GM21737 (cell line): ENCODE results near the gene LCE1F.

Experiments used
- ATAC-seq: cut with Tn5 transposase; IDR thresholded peaks from one replicate; pipeline ENCODE4 v1.9.1; 2021; ENCODE audit warnings: mild to moderate bottlenecking, moderate library complexity; ENCODE audit not compliant: unreplicated experiment

LCE1F gene, protein sequence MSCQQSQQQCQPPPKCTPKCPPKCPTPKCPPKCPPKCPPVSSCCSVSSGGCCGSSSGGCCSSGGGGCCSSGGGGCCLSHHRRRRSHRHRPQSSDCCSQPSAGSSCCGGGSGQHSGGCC

DNA sequence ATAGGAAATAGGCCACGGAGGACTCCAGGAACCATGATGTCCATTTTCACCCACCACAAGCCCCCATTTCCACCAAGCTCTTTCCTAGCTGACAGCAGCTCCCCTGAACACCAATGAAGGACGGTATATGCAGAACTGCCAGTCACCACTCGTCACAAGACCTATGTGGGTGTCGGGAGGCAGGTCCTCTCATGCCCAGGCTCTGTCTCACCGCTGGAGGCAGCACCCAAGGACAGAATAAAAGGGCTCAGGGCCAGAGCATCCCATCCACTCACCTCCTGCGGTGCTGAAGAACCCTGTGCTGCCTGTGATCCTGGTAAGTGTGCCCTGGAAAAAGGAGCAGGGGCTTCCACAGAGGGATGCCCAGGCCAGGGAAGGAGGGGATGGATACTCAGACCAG lies at the start of gene LCE1F:
Gene LCE1F, plus strand, starts transcription at position 266 of the 400 bp plus-strand sequence. CDS start 1,232 bp downstream, outside the sequence.
- no peak for ATAC-seq

DNA sequence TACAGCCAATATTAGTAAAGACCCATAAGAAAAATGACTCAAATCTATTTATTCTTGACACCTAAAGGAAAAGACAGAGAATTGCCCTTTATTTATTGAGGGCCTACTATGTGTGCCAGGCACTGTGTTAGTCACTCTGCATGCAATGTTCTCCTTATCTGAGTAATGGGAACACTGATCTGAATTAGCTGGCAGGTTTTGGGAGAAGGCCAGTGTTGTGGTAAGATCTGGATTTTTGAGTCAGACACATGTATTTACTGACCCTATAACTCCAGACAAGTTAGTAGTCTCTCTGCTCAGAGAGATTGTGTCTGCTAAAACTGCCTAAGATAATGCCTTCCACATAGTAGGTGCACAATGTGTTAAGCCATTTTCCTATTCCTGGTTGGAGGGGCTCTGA lies 49.7 kb upstream of the LCE1F start:
- ATAC-seq: no peak

DNA sequence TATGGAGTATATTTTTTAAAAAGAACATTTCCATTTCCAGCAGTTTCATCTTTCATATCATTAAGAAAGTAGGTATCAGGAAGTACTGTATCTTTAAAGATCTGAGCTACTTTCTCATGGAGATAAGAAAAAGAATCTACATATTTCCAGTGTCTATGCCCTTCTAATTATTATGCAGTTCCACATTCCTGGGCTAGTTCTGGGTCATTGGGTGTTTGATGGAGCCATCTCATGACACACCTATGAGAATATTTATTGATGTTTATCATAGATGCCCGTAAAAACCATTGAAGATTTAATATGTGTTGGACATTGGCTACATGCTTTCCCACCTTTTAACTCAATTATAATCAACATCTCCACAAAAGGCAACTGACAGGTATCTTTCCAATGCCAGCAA lies 46.0 kb upstream of the LCE1F start:
- ATAC-seq: no peak

DNA sequence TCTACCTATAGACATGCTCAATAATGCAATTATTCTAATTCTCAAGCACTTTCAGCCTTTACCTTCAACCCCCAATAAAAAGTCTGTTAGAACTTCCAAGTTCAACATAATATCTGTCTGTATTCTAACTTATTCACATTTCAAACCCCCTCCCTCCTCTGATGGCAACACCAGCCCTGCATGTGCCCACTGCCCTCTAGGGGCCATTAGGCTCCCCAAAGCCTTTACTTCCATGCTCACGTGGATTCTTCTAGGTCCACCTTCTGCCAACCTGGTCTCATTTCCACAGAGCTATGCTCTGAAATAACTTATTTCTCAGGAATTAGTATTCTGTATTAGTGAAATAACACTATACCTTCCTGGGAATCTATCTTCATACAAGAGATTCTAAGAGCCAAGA lies 39.3 kb upstream of the LCE1F start:
- no peak for ATAC-seq

DNA sequence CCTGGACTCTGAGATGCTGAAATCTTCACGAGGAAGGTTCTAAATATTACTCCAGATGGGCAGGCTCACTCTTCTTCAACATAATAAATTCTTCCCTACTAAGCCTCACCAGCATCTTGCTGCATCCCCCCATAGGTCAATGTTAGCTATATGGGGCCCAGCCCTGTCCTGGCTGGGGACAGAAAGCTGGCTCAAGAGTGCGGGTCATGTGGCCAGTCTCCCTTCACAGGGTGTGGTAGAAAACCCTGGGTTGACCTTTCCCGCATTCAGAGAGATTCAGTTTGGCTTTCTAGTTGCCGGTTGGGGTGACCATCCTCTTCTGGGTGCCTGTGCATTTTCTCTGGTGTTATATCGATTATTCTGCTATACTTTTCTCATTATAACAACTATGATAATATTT lies 36.9 kb upstream of the LCE1F start:
- no peak for ATAC-seq

DNA sequence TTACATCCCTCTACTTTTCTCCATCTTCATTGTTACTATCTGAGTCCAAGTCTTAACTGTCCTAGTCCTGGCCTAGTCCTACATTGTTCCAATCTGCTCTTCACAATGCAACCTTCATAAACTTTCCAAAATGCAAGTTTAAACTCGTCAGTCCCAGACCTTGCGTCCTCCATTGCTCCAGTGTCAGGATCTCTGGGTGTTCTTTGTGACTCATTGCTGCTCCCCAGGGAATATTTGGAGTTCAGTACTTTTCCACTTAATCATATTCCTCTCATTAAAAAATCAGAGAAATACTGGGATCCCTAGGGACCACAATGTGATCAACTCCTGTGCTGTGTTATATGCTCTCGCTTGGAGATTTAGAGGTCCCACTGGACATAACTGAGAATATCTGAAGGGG lies 35.1 kb upstream of the LCE1F start:
- ATAC-seq: no peak

DNA sequence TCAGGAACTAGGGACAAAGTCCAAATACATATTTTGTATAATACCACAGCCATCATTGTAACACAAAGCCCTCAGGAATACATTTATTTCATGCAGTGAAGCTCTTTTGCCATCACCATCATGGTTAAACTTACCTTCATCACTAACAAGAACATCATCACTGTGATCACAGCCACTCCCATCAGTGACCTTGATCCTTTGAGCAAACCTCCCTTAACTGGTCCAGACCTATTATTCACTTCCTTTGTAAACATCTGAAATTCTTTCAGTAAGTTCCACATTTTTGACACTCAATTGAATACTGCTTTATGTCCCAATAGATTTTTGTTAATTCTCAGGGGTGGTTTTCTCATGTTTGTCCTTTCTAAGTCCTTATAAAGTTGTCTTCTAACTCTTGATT lies 33.3 kb upstream of the LCE1F start:
- no peak for ATAC-seq

DNA sequence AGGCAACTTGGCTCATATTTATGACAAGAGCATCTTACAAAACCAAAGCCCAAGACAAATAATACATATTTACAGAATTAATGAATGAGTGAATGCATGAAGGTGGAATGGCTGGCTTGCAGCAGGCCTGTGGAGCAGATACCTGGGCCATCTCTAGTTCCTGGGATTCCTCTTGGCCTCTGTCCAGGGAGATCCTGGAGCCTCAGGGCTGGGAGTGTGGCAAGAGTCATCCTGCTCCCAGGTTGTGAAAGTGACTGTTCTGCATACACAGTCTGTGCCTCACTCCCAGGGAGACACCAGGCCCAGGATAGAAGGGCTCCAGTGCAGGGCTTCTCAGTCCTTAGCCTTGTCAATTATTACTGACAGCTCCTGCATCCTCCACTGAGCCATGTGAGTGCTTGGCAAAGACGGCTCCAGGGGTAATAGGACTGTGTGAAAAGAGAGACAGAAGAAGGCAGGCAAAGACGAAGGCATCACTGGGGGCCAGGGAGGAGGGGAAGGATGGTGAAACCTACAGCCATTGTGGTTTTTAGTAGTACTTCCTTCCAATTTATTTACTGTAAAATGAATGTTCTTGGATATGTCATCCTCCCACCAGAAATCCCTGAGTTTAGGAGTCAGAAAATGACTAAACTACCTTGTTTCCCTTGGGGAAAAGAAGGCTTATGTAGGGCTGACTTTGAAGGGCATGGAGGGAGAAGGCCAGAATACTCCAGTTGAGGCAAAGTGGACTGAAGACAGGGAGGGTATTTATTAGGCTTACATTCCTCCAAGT lies 31.4 kb upstream of the LCE1F start:
- no peak for ATAC-seq

DNA sequence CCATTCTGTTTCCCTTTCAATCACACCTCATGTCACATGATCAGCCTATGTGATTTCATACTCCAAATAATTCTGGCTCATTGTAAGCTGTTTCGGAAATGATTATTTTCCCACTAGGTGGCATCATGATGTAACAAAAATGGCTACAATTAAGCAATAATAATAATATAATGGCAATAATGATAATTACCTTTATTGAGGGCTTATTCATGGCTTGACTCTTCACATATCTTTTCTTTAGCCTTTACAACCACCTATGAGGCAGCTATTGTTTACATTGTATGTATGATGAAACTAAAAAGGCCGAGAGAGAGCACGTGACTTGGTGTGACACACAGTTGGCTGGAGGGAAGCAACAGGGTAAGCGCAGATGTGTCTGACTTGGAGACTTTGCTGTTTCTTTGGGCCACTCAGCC lies 29.6 kb upstream of the LCE1F start:
- ATAC-seq: no peak

DNA sequence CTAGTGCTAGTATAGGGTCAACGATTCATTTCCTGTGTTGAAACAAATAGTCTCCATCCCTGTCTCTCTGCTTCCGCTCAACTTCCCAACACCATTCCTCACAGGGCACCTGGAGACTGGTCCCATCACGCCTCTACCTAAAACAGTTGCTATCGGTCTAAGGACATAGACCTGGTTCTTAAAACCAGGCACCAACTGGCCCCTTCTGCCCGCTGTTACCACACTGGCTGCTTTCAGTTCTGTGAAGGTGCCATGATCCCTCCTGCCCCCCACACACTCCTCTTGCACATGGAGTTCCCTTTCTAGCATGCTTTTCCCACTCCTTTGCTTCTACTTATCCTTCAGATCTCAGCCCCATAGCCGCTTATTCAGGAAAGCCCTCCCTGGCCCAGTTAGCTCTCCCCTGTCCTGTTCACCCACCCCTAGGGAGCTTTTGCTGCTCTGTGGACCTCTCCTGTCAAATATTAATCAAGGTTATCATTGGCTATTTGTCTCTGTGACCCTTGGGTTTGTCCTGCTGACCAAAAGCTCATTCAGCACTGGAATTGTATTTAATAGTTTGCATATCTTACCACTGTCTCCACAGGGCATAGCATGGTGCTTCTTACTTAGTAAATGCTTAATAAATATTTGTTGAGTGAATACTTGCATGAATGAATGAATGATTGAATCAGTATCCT lies 29.0 kb upstream of the LCE1F start:
- ATAC-seq: no peak

DNA sequence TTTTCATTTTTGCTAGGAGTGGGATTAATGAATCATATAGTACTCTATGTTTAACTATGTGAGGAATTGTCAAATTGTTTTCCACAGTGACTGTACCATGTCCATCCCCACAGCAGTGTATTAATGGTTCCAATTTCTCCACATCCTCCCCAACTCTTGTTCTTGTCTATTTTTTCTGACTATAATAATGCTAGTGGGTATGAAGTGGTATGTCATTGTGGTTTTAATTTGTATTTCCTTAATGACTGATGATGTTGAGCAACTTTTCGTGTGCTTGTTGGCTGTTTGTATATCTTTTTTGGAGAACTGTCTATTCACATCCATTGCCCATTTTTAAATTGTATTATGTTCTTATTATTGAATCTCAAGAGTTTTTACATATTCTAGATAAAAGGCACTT lies 27.1 kb upstream of the LCE1F start:
- ATAC-seq: no peak

DNA sequence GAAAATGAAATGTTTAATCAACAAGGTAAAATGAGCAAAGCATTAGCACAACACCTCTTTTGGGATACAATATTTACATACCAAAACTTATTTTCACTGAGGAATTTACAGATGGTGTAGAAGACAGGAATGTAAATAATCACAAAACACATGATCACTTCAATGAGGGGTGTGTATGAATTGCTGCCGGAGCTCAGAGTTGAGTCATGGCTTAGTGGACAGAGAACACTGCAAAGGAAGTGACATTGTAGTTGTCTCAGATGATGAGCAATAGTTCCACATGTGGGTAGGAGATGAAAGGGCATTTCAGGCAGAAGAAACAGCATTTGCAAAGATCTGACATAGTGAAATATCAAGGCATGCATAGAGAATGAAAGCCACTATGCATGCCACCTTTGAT lies 22.7 kb upstream of the LCE1F start:
- ATAC-seq: no peak

DNA sequence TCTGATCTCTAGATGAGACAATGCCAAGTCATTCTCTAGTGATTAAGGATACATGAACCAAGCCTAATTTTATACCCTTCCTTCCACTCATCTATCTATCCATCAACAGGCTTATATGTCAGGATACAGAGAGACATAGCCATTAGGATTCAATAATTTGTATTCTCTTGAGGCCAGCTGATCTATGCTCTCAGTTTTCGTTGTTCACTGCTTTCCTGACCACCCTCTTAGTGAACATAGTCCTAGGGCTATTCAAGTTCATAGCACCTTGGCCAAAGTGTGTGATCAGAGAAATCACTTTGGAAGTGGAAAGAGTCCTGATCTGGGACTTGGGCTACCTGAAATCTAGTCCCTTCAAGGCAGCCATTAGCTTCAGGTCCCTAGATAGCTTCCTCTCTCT lies 21.4 kb upstream of the LCE1F start:
- no peak for ATAC-seq

DNA sequence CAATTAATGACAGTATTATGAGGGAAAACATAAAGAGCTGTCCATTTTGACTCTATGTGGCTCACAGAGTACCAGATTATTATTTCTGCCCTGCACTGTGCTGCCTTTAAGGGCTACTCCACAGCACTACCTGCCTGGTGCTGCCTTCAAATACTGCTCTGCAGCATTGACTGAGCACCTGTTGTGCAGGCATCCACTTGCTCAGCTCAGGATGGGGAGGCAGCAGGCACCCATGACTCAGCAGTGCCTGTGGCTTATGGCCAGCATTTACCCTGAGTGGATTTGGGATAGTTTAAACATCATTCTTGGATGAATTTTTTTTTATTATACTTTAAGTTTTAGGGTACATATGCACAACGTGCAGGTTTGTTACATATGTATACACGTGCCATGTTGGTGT lies 18.1 kb upstream of the LCE1F start:
- no peak for ATAC-seq

DNA sequence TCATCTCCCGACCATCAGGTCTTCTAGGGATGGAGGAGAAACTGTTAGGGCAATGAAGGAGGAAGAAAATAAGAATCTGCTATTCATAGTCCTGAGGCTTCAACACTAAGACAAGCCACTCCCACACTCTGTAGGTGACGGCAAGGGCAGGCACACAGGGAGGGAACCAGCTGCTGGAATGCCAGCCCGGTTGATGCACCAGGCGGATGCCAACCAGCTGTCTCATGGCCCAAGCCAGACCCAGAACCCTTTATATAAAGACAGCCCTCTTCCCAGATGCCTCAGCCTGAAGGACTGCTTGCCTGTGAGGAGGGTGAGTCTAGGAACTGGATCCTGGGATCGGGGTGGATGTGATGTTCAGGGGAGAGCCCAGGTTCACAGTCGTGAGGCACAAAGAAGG lies 17.2 kb upstream of the LCE1F start, which contains the start of gene KPRP:
Gene KPRP, plus strand, starts transcription at position 279 of the 400 bp plus-strand sequence. CDS start 1,564 bp downstream, outside the sequence.
- no peak for ATAC-seq

DNA sequence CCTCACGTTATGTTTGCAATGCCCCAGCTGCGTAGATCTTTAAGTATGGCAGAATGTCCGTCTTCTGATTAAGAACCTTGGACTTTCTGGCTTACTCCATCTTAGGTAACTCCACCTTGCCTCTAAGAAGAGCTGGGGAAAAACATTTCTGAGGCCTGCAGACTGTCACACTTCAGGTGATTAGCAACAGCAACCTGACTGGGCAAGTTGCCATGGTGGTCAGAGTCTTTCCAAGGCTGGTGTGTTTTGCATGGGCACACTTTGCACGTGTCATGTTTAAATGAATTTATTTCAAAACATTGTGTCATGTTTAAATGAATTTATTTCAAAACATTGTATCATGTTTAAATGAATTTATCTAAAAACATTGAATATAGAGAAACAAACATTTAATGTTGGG lies 16.3 kb upstream of the LCE1F start:
- ATAC-seq: no peak

DNA sequence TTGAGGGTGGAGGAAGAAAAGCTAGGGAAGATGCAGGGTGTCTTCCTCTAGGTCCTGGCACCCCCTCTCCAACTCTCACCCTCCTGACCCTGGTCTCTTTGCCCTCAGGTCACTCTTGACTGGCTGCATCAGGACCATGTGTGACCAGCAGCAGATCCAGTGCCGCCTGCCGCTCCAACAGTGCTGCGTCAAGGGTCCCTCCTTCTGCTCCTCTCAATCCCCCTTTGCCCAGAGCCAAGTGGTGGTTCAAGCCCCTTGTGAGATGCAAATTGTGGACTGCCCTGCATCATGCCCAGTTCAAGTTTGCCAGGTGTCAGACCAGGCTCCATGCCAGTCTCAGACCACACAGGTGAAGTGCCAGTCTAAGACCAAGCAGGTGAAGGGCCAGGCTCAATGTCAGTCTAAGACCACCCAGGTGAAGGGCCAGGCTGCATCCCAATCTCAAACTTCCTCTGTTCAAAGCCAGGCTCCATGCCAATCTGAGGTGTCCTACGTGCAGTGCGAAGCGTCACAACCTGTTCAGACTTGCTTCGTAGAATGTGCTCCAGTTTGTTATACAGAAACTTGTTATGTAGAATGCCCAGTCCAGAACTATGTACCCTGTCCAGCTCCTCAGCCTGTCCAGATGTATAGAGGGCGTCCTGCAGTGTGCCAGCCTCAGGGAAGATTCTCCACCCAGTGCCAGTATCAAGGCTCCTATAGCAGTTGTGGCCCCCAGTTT lies 15.3 kb upstream of the LCE1F start:
- no peak for ATAC-seq

DNA sequence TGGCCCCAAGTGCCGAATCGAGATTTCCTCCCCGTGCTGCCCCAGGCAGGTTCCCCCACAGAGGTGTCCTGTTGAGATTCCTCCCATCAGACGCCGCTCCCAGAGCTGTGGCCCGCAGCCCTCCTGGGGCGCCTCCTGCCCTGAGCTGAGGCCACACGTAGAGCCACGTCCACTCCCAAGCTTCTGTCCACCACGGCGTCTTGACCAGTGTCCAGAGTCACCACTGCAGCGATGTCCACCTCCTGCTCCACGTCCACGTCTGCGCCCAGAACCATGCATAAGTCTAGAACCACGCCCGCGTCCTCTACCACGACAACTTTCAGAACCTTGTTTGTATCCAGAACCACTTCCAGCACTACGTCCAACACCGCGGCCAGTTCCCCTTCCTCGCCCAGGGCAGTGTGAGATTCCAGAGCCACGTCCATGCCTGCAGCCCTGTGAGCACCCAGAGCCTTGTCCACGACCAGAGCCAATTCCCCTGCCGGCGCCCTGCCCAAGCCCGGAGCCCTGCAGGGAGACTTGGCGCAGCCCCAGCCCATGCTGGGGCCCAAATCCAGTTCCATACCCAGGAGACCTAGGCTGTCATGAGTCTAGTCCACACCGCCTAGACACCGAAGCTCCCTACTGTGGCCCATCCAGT lies 14.3 kb upstream of the LCE1F start:
- ATAC-seq: no peak

DNA sequence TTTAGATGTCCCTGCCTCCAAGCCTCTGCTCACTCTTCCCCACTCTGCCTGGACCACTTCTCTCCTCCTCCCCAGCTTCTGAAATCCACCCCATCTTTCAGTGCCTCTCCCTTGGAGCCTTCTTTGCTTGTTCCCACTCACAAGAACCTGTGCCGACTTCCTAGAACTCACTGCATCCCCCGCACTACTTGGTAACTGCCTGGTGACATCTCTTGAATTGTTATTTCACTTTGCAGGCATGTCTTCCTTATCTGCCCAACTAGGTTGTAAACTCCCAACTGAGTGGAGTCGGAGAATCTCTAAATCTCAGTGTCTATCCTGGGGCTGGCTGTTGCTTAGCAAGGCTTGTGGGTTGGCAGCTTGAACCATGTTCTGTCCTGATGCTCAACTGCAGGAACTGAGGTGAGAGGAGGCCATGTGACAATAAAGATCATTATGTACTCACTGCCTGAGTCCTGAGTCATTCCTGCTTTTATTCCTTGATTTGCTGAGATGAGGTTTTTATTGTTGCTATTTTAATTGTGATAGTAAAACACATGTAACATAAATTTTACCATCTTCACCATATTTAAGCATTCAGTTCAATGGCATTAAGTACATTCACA lies 13.2 kb upstream of the LCE1F start:
- no peak for ATAC-seq

DNA sequence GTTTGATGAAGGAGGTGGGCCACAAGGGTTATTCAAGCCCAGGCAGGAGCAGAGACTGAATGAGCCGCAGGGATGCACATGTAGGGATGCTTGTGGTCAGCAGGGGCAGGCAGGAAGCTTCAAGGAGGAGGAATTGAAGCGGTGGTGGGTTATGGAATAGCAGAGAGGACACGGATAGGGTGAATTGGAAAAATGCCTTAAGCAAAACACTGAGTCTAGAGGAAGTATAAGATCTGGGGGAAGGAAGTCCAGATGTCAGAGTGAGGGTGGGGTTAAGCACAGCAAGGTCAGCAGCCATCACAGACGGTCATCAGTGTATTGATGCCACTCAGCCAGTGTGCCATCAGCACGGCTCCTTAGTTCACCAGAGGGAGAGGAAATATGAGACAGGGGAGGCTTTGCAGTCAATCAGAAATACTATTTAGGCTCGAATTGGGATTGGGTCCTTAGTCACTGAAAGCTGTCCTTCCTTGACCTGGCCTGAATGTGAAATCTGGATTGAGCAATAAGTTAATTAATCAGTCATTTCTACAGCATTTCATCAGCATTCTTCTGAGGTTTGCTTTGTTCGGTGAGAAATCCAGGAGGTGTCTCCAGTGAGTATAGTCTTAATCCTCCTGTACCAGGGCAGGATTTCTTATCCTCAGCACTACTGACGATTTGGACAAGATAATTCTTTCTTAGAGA lies 6.0 kb upstream of the LCE1F start:
- no peak for ATAC-seq
